GM21576 (cell line): Measurements from ENCODE around the gene CYS1.

Experiments used
- ATAC-seq: cut with Tn5 transposase; IDR thresholded peaks from one replicate; pipeline ENCODE4 v1.9.1; 2021; ENCODE audit warnings: mild to moderate bottlenecking, moderate library complexity; ENCODE audit not compliant: unreplicated experiment

Gene CYS1

GRCh38 chr2:10073706-10074105 lies 6.5 kb downstream of the CYS1 start:
- no peak for ATAC-seq

- peak; percentile 73 for ATAC-seq
Measured at GRCh38 chr2:10072656-10073480, 7.3 kb downstream of the CYS1 start.

- ATAC-seq = no peak
Measured at GRCh38 chr2:10071595-10071994, 8.6 kb downstream of the CYS1 start.

- ATAC-seq = no peak
Measured at GRCh38 chr2:10071176-10071575, 9.0 kb downstream of the CYS1 start.

- ATAC-seq = no peak
Measured at GRCh38 chr2:10067881-10068280, 12.3 kb downstream of the CYS1 start.

- no peak for ATAC-seq
Measured at GRCh38 chr2:10067330-10067729, 12.9 kb downstream of the CYS1 start.

GRCh38 chr2:10065773-10066055 lies 14.5 kb downstream of the CYS1 start:
- ATAC-seq = no peak

- no peak for ATAC-seq
Measured at GRCh38 chr2:10064932-10065772, 15.1 kb downstream of the CYS1 start.

GRCh38 chr2:10063566-10063965 lies 16.6 kb downstream of the CYS1 start:
- no peak for ATAC-seq

- ATAC-seq = no peak
Measured at GRCh38 chr2:10062931-10063365, 17.3 kb downstream of the CYS1 start.

GRCh38 chr2:10061221-10061925 lies 18.8 kb downstream of the CYS1 start:
- no peak for ATAC-seq

GRCh38 chr2:10059552-10060335 lies 20.5 kb downstream of the CYS1 start:
- ATAC-seq = no peak

- no peak for ATAC-seq
Measured at GRCh38 chr2:10059016-10059351, 21.2 kb downstream of the CYS1 start.

GRCh38 chr2:10058251-10059015 lies 21.8 kb downstream of the CYS1 start:
- ATAC-seq = no peak

GRCh38 chr2:10057231-10058107 lies 22.7 kb downstream of the CYS1 start:
- no peak for ATAC-seq

- no peak for ATAC-seq
Measured at GRCh38 chr2:10056439-10056838, 23.8 kb downstream of the CYS1 start.

- ATAC-seq = no peak
Measured at GRCh38 chr2:10054976-10055375, 25.2 kb downstream of the CYS1 start.

GRCh38 chr2:10054424-10054823 lies 25.8 kb downstream of the CYS1 start:
- no peak for ATAC-seq

- no peak for ATAC-seq
Measured at GRCh38 chr2:10053351-10053750, 26.9 kb downstream of the CYS1 start.
